H1 (cell line): ENCODE measurements around the gene IL1RAP. TPM values are rescaled to one million over a fixed set of nuclear protein-coding genes. Genes with fewer than 3 reads are reported as not detected.

Experiments used
- CTCF ChIA-PET: fragments of 300-600 bp; sonication (Branson Sonifier 250); formaldehyde crosslinking; loops from one replicate; lab custom pipeline; 2021; ENCODE audit not compliant: partially characterized antibody; lab: Charles Lee
- POLR2A ChIA-PET: fragments of 300-600 bp; sonication (Branson Sonifier 250); formaldehyde crosslinking; loops from one replicate; lab custom pipeline; 2021; ENCODE audit warnings: inconsistent platforms; ENCODE audit not compliant: partially characterized antibody; lab: Charles Lee
- DNase-seq, 2 experiments: peaks; one replicate each; pipeline versions ENCODE4 v3.0.0 to v3.0.0-alpha.2; 2010 to 2022; ENCODE audit warnings: low spot score in 2 of 2, low read depth in 1 of 2, mixed read lengths in 1 of 2
- FAIRE-seq: peaks from 2 replicates; lab custom pipeline; 2011; peaks lifted over from hg19 to GRCh38; lab: Jason Lieb, UNC
- H2AFZ ChIP-seq: 2 replicates; pipeline ENCODE4 v1.8.1; 2012; ENCODE audit warnings: low read length, inconsistent platforms
- H2AK5ac ChIP-seq: 2 replicates; pipeline ENCODE4 v1.6.1; 2013; ENCODE audit warnings: low read depth, low read length
- H2BK120ac ChIP-seq: replicated peaks from 2 replicates; pipeline ENCODE3; 2013; ENCODE audit warnings: low read depth, low read length, inconsistent platforms
- H2BK12ac ChIP-seq: 2 replicates; pipeline ENCODE4 v1.6.1; 2013; ENCODE audit warnings: low read depth, low read length
- H2BK15ac ChIP-seq: 2 replicates; pipeline ENCODE4 v1.6.1; 2013; ENCODE audit warnings: low read length
- H2BK20ac ChIP-seq: 2 replicates; pipeline ENCODE4 v1.6.1; 2013; ENCODE audit warnings: low read length
- H2BK5ac ChIP-seq: 2 replicates; pipeline ENCODE4 v1.6.1; 2013; ENCODE audit warnings: low read depth, low read length
- H3K14ac ChIP-seq: 2 replicates; pipeline ENCODE4 v1.6.1; 2013; ENCODE audit warnings: inconsistent platforms; ENCODE audit not compliant: insufficient read length
- H3K18ac ChIP-seq: 2 replicates; pipeline ENCODE4 v1.6.1; 2013; ENCODE audit warnings: low read length; ENCODE audit errors: extremely low read depth
- H3K23ac ChIP-seq: 2 replicates; pipeline ENCODE4 v1.6.1; 2013; ENCODE audit warnings: inconsistent platforms; ENCODE audit not compliant: insufficient read length
- H3K23me2 ChIP-seq: 2 replicates; pipeline ENCODE4 v1.6.1; 2013; ENCODE audit warnings: low read depth, low read length
- H3K27ac ChIP-seq: 2 replicates; pipeline ENCODE4 v1.6.1; 2011; ENCODE audit warnings: low read depth, low read length, inconsistent platforms
- H3K27me3 ChIP-seq, 4 experiments: replicated peaks in 1 of 4; 1 replicate in 1 of 4; 2 replicates in 3 of 4; pipeline versions ENCODE4 v1.6.1 to v1.8.1; 2011 to 2013; ENCODE audit warnings: low read length in 3 of 4, mild to moderate bottlenecking in 3 of 4, inconsistent platforms in 2 of 4, mixed read lengths in 2 of 4, moderate library complexity in 1 of 4; ENCODE audit not compliant: control insufficient read depth in 3 of 4, insufficient read depth in 3 of 4; ENCODE audit errors: extremely low read depth in 1 of 4
- H3K36me3 ChIP-seq, 4 experiments: 2 replicates each; pipeline versions ENCODE4 v1.6.1 to v1.8.1; 2011 to 2013; ENCODE audit warnings: mild to moderate bottlenecking in 4 of 4, low read length in 3 of 4, moderate library complexity in 2 of 4, control low read depth in 1 of 4, inconsistent platforms in 1 of 4; ENCODE audit not compliant: insufficient read depth in 4 of 4, control insufficient read depth in 2 of 4
- H3K4ac ChIP-seq: replicated peaks from 2 replicates; pipeline ENCODE3; 2013; ENCODE audit warnings: low read length, low read depth, mixed read lengths, inconsistent platforms; ENCODE audit not compliant: insufficient read length
- H3K4me1 ChIP-seq, 4 experiments: replicated peaks in 1 of 4; 1 replicate in 1 of 4; 2 replicates in 3 of 4; pipeline versions ENCODE4 v1.6.1 to v1.8.1; 2011 to 2013; ENCODE audit warnings: low read length in 3 of 4, inconsistent platforms in 2 of 4, mixed read lengths in 1 of 4; ENCODE audit not compliant: insufficient read depth in 4 of 4, control insufficient read depth in 3 of 4
- H3K4me2 ChIP-seq, 2 experiments: 2 replicates each; pipeline versions ENCODE4 v1.6.1 to v1.8.1; 2011 to 2013; ENCODE audit warnings: low read depth in 2 of 2, low read length in 2 of 2, control low read depth in 1 of 2, inconsistent platforms in 1 of 2, mild to moderate bottlenecking in 1 of 2; ENCODE audit not compliant: insufficient read depth in 1 of 2
- H3K4me3 ChIP-seq, 4 experiments: fragments of 200-600, 300-600 bp in 1 of 4; sonication (generic), shearing (Covaris generic), sonication (Bioruptor Twin) in 1 of 4; 2 replicates each; pipeline versions ENCODE4 v1.5.1 to v1.8.1; 2011 to 2016; ENCODE audit warnings: low read length in 4 of 4, low read depth in 3 of 4, control low read depth in 2 of 4, inconsistent platforms in 2 of 4, mild to moderate bottlenecking in 2 of 4, mixed read lengths in 1 of 4, moderate library complexity in 1 of 4; ENCODE audit not compliant: insufficient read depth in 2 of 4; ENCODE audit errors: extremely low read depth in 1 of 4
- H3K56ac ChIP-seq: replicated peaks from 2 replicates; pipeline ENCODE3; 2013; ENCODE audit warnings: low read depth, mild to moderate bottlenecking, mixed read lengths, low read length, inconsistent platforms; ENCODE audit not compliant: insufficient read length
- H3K79me1 ChIP-seq: 2 replicates; pipeline ENCODE4 v1.6.1; 2013; ENCODE audit warnings: low read depth, low read length, control low read depth
- H3K79me2 ChIP-seq, 2 experiments: 2 replicates each; pipeline versions ENCODE4 v1.6.1 to v1.8.1; 2012 to 2013; ENCODE audit warnings: low read length in 2 of 2, mild to moderate bottlenecking in 2 of 2, inconsistent platforms in 1 of 2; ENCODE audit not compliant: insufficient read depth in 2 of 2, control insufficient read depth in 1 of 2
- H3K9ac ChIP-seq, 4 experiments: replicated peaks in 1 of 4; 1 replicate in 1 of 4; 2 replicates in 3 of 4; pipeline versions ENCODE4 v1.6.1 to v1.8.1; 2011 to 2013; ENCODE audit warnings: low read depth in 3 of 4, low read length in 3 of 4, control low read depth in 2 of 4, mild to moderate bottlenecking in 2 of 4, moderate library complexity in 2 of 4, inconsistent platforms in 1 of 4; ENCODE audit errors: extremely low read depth in 1 of 4
- H3K9me3 ChIP-seq, 2 experiments: 2 replicates each; pipeline versions ENCODE4 v1.6.1 to v1.8.1; 2012 to 2013; ENCODE audit warnings: mild to moderate bottlenecking in 2 of 2, moderate library complexity in 2 of 2, control low read depth in 1 of 2, inconsistent platforms in 1 of 2, low read depth in 1 of 2, low read length in 1 of 2, mixed read lengths in 1 of 2; ENCODE audit not compliant: insufficient read depth in 2 of 2
- H4K20me1 ChIP-seq, 2 experiments: replicated peaks in 1 of 2; 2 replicates each; pipeline versions ENCODE3 to v1.8.1; 2011 to 2013; ENCODE audit warnings: inconsistent platforms in 2 of 2, low read length in 2 of 2, mild to moderate bottlenecking in 1 of 2; ENCODE audit not compliant: insufficient read depth in 2 of 2, control insufficient read depth in 1 of 2
- H4K5ac ChIP-seq: 2 replicates; pipeline ENCODE4 v1.6.1; 2013; ENCODE audit warnings: low read length, low read depth, mixed read lengths, inconsistent platforms; ENCODE audit not compliant: insufficient read length
- H4K8ac ChIP-seq: 2 replicates; pipeline ENCODE4 v1.8.0; 2013; ENCODE audit warnings: mild to moderate bottlenecking, moderate library complexity, low read length, inconsistent platforms; ENCODE audit not compliant: insufficient read depth; ENCODE audit errors: extremely low read depth
- H4K91ac ChIP-seq: replicated peaks from 2 replicates; pipeline ENCODE3; 2013; ENCODE audit warnings: low read length, mixed read lengths, inconsistent platforms; ENCODE audit not compliant: insufficient read length
- ASH2L ChIP-seq: fragments of 200-600, 300-600 bp; sonication (generic); IDR thresholded peaks from one replicate; pipeline ENCODE4 v1.7.1; 2017; ENCODE audit warnings: low read length
- CREB1 ChIP-seq: IDR thresholded peaks from 2 replicates; pipeline ENCODE4 v1.6.1; 2012; ENCODE audit warnings: inconsistent platforms
- EP300 ChIP-seq, 2 experiments: IDR thresholded peaks; 1 replicate in 1 of 2; 2 replicates in 1 of 2; pipeline ENCODE4 v1.6.1; 2011 to 2012; ENCODE audit warnings: low read depth in 2 of 2, low read length in 2 of 2, mild to moderate bottlenecking in 2 of 2, borderline replicate concordance in 1 of 2, inconsistent platforms in 1 of 2, moderate library complexity in 1 of 2
- EZH2 ChIP-seq: fragments of 200-600 bp; sonication (generic); IDR thresholded peaks from 2 replicates; pipeline ENCODE4 v1.7.1; 2012; ENCODE audit warnings: low read depth, mild to moderate bottlenecking, moderate library complexity, low read length, inconsistent platforms; ENCODE audit not compliant: severe bottlenecking
- JUN ChIP-seq: IDR thresholded peaks from 2 replicates; pipeline ENCODE4 v1.6.1; 2011; ENCODE audit warnings: low read depth, mild to moderate bottlenecking, improper control_type of control experiment, low read length
- RXRA ChIP-seq: IDR thresholded peaks from 2 replicates; pipeline ENCODE4 v1.6.1; 2011; ENCODE audit warnings: low read depth, mild to moderate bottlenecking, low read length, moderate library complexity; ENCODE audit not compliant: insufficient read depth
- YY1 ChIP-seq: IDR thresholded peaks from 2 replicates; pipeline ENCODE4 v1.6.1; 2011; ENCODE audit warnings: low read depth, mild to moderate bottlenecking, low read length
- WGBS, 2 experiments: shearing (Covaris generic) in 1 of 2; methylation state at CpG; one replicate each; pipeline versions ENCODE4 v1.1.6 to v1.1.7; 2013 to 2015; ENCODE audit warnings: low lambda C conversion rate in 2 of 2, mixed read lengths in 2 of 2, inconsistent platforms in 1 of 2, low coverage in 1 of 2, missing lambda C conversion rate in 1 of 2; ENCODE audit not compliant: insufficient replicate concordance in 2 of 2, insufficient coverage in 1 of 2, insufficient read length in 1 of 2; ENCODE audit errors: extremely low coverage in 1 of 2, missing lambda C conversion rate in 1 of 2; 5-methylcytosine and 5-hydroxymethylcytosine counted together
- polyA plus RNA-seq, 7 experiments: library from polyadenylated mRNA; depleted of rRNA in 3 of 7; stranded (reverse) in 5 of 7; unstranded in 2 of 7; fragments of >200 nt in 5 of 7; fragments of 200-250 nt in 2 of 7; gene quantifications; 1 replicate in 5 of 7; 2 replicates in 1 of 7; 4 replicates in 1 of 7; pipeline versions ENCODE4 v1.2.1 to v1.2.3, GENCODE V29; 2011 to 2013; ENCODE audit warnings: missing spikeins in 2 of 7, mixed read lengths in 2 of 7
- total RNA-seq: library from RNA; stranded (reverse); fragmentation: NEBNext Ultra II Directional; extraction: Animal tissue kit (Norgen Biotek cat#: 25700); gene quantifications from 2 replicates; pipeline ENCODE4 v1.2.1, GENCODE V29; 2021

IL1RAP gene
- total and polyA plus RNA-seq, 2 of the 8 experiments (the other 6 are each of a cell fraction or from before 2014, with no cell fraction given), result 2.4 to 3.9 TPM

DNA sequence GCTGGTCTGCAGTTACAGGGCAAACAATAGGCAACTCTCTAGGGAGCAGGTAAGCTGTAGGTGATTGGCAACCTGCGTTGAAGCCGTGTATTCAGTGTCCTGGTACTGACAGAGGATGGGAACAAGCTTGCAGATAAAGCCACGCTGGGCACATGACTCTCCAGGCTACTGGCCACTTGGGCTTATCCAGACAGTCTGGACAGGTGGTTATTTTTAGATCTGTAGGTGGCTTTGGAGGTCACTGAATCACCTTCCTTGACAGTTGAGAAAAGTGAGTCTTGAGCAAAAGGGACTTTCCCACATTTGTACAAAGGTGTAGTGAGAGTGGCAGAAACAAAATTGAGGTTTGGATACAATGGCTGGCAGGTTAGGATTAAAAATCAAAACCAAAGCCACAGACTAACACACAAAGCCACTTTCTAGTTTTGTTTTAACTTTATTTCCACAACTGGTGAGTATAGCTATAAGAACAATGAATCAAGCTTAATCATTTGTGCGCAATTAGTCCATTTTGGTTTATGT is 22.3 kb upstream of the IL1RAP start:
- DNase-seq (no peak), FAIRE-seq (no peak)
- H2BK15ac ChIP-seq, result no peak overlapping the region
- no peaks in the 10 kb centered on the region for H3K27me3 ChIP-seq
- H3K36me3 ChIP-seq, result no peaks in the 10 kb centered on the region
- H3K27ac ChIP-seq, result no peak overlapping the region
- H2BK5ac ChIP-seq, result no peak overlapping the region
- H3K79me1 ChIP-seq, result no peaks in the 10 kb centered on the region
- H4K20me1 ChIP-seq, result no peaks in the 10 kb centered on the region
- H3K79me2 ChIP-seq, result no peaks in the 10 kb centered on the region
- no peak overlapping the region for H3K4ac ChIP-seq
- no peak overlapping the region for H4K91ac ChIP-seq
- H3K9me3 ChIP-seq, result no peaks in the 10 kb centered on the region
- H3K4me2 ChIP-seq, result no peak overlapping the region
- WGBS, 2 experiments, result 79% methylated on average over 4 of the region's 4 CpGs; no CpG with 5 or more reads in 1 of the 2 experiments
- no peak overlapping the region for H2AFZ ChIP-seq
- H3K9ac ChIP-seq, result no peak overlapping the region
- CTCF ChIA-PET, result interaction anchor here (0.6 to 1.4 kb wide), 5 partner anchors 13 to 1048 kb away, joined by 3 to 4 read pairs (median 3); partner anchors contain the start of gene IL1RAP
- no peak overlapping the region for H3K14ac ChIP-seq
- H3K18ac ChIP-seq, result no peak overlapping the region
- H3K23ac ChIP-seq, result no peak overlapping the region
- no peak overlapping the region for H4K8ac ChIP-seq
- H3K56ac ChIP-seq, result no peak overlapping the region
- no peak overlapping the region for H3K4me3 ChIP-seq
- no peak overlapping the region for H2BK120ac ChIP-seq
- POLR2A ChIA-PET, result no interaction called here
- H4K5ac ChIP-seq, result no peak overlapping the region
- no peaks in the 10 kb centered on the region; the same call in 1 of the 2 replicates for H3K23me2 ChIP-seq
- no peaks in the 10 kb centered on the region for H3K4me1 ChIP-seq
- H2BK12ac ChIP-seq, result no peak overlapping the region
- no peak overlapping the region for H2BK20ac ChIP-seq
- no peak overlapping the region for H2AK5ac ChIP-seq
- no peak for TF ChIP-seq EP300 (IDR thresholded peaks at IDR 0.05; ENCODE audit: borderline replicate concordance in 1 of 2, low read depth in 2 of 2, low read length in 2 of 2)
- TF ChIP-seq YY1, result no peak
- TF ChIP-seq RXRA, result no peak
- no peak for TF ChIP-seq JUN
- TF ChIP-seq ASH2L, result no peak
- no peak for TF ChIP-seq EZH2
- no peak for TF ChIP-seq CREB1
